ENCODE results near the gene MBTPS1.

Gene MBTPS1

DNA sequence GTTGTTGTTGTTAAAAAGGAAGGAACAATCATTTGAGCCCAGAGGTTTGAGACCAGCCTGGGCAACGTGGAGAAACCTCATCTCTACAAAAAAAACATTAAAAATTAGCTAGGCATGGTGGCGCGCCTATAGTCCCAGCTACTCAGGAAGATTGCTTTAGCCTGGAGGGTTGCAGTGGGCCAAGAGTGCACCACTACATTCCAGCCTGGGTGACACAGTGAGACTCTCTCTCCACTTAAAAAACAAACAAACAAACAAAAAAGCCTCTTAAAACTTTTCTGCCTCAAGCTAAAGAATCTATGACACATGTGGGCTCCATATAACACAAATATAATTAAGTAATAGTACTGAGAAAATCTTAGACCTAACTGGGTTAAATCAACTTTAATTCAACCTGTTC is 12.5 kb downstream of the MBTPS1 start:
- no peaks in the 10 kb centered on the region for H3K27me3 Mint-ChIP-seq
- H3K4me1 Mint-ChIP-seq: peaks cover 14% of the 10 kb centered on the region
- CTCF ChIA-PET: interaction anchor here (1.9 kb wide), 1 partner anchor 17 kb away, joined by 6 read pairs; no protein-coding TSS in a partner anchor
- peaks cover 16% of the 10 kb centered on the region for H3K36me3 Mint-ChIP-seq
- no peak for DNase-seq
- H3K9me3 Mint-ChIP-seq: no peaks in the 10 kb centered on the region
- H3K4me3 Mint-ChIP-seq: no peak overlapping the region
- H3K27ac Mint-ChIP-seq: no peak overlapping the region

DNA sequence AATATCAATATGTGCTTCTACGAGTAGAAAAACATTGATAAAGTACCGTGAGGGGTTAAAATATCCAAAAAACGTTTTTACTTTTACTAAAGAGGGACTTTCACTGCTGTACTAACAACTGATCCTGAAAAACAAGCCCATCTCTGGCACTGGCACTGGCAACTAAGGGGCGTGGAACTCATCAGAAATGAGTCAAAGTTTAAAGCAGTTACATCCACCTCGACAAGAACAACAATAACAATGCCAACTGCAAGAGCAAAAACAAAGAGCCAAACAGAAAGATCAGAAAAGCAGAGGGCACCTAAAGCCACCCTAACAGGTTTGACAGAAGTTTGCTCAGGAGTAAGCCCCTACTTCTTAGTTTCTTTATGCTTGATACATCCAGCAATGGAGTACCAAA is 13.1 kb downstream of the MBTPS1 start:
- Mint-ChIP-seq H3K4me1 (peaks cover 18% of the 10 kb centered on the region), H3K9me3 (no peaks in the 10 kb centered on the region), H3K36me3 (peaks cover 17% of the 10 kb centered on the region), H3K4me3 (no peak overlapping the region), H3K27me3 (no peaks in the 10 kb centered on the region), H3K27ac (no peak overlapping the region)
- CTCF ChIA-PET: no interaction called here
- DNase-seq: no peak

DNA sequence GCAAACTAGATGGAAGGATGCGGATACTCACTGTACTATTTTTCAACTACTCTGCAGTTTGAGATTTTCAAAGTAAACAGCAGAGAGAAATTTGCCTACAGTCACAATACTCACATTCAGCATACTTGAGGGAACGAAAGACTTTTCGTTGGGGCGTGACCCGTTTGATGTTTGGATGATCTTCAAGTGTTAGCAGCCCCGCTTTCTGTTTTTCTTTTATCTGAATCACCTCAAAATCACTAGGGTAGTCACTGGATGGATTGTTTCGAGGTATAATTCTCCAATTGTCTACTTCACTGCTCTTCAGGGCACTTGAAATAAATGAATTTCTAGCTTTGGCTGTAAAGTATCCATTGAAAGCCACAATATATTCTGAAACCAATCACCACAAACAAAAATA is 17.8 kb downstream of the MBTPS1 start:
- H3K4me3 Mint-ChIP-seq: no peak overlapping the region
- H3K36me3 Mint-ChIP-seq: peaks cover 44% of the 10 kb centered on the region
- no peaks in the 10 kb centered on the region for H3K27me3 Mint-ChIP-seq
- CTCF ChIA-PET: interaction anchor here (1.7 to 1.9 kb wide), 2 partner anchors 77 to 88 kb away, joined by 5 to 7 read pairs; partner anchors contain the start of gene TAF1C
- no peak overlapping the region for H3K27ac Mint-ChIP-seq
- H3K4me1 Mint-ChIP-seq: peaks cover 19% of the 10 kb centered on the region
- no peak for DNase-seq
- no peaks in the 10 kb centered on the region for H3K9me3 Mint-ChIP-seq

DNA sequence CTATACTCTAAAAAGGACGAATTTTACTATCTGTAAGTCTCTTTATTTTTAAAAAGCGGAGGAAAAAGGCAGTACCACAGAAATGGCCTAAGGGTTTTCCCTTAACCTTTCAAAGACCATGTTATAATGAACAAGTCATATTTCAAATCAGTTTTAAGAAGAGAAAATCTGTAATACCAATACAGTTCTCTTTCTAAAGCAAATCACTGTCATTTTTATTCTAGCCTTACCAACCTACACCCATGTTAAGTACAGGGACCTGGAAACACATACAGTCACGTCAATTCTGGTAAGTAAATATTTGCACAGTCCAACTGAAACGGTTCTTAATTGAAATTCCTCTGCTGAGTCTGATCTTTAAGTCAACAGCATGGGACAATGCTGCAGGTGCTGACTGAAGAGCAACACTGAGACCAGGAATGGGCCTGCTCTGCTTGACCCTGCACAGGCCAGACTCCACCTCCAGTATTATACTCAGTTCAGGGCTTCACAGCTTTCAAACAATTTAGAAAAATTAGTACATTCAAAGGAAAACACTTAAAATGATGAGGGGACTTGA is 20.2 kb downstream of the MBTPS1 start:
- Mint-ChIP-seq H3K4me1 (peaks cover 15% of the 10 kb centered on the region), H3K27me3 (no peaks in the 10 kb centered on the region), H3K9me3 (no peaks in the 10 kb centered on the region), H3K27ac (no peak overlapping the region), H3K4me3 (no peak overlapping the region), H3K36me3 (peaks cover 54% of the 10 kb centered on the region)
- CTCF ChIA-PET: interaction anchor here (1.1 kb wide), 1 partner anchor 79 kb away, joined by 3 read pairs; no protein-coding TSS in a partner anchor
- no peak for DNase-seq

DNA sequence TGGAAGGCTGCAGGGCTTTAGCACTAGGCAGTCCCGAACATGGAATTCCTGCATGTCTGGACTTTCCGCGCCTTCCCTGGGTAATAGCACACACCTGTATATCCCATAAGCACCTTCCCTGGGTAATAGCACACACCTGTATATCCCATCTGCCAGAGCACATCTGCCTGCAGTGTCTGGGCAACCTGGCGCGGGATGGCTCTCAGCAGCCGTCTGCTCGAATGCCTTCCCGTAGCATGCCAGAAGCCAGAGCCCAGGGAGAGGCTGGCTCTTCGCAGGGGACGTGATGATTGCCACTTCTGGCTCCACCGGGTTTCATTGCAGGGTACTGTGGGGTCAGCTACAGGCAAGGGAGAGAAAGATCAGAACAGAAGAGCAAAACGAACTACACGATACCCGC is 21.3 kb downstream of the MBTPS1 start:
- H3K36me3 Mint-ChIP-seq: peaks cover 59% of the 10 kb centered on the region
- no peak overlapping the region for H3K4me3 Mint-ChIP-seq
- peaks cover 18% of the 10 kb centered on the region for H3K4me1 Mint-ChIP-seq
- H3K9me3 Mint-ChIP-seq: no peaks in the 10 kb centered on the region
- H3K27ac Mint-ChIP-seq: no peak overlapping the region
- no peak for DNase-seq
- CTCF ChIA-PET: interaction anchor here (1.1 kb wide), 1 partner anchor 80 kb away, joined by 3 read pairs; no protein-coding TSS in a partner anchor
- no peaks in the 10 kb centered on the region for H3K27me3 Mint-ChIP-seq

DNA sequence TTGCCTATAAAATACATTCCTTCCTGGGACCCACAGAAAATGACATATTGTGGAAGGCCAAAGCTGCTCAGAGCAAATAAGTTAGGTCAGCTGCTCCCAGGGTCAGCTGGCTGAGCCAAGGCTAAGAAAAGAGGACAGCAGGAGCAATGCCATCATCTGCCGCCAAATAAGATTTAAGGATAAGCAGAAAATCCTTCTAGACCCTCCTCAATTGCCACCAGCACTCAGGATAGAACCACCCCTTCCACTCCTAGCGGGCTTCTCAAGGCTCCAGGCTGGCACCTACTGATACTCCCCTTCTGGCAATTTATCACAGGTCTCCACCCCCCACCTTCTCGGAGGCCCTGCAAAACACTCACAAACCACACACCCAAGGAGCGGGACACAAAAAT is 22.9 kb downstream of the MBTPS1 start:
- no peaks in the 10 kb centered on the region for H3K9me3 Mint-ChIP-seq
- no peaks in the 10 kb centered on the region for H3K27me3 Mint-ChIP-seq
- H3K27ac Mint-ChIP-seq: no peak overlapping the region
- no peak overlapping the region for H3K4me3 Mint-ChIP-seq
- H3K36me3 Mint-ChIP-seq: peaks cover 60% of the 10 kb centered on the region
- H3K4me1 Mint-ChIP-seq: peaks cover 20% of the 10 kb centered on the region
- CTCF ChIA-PET: no interaction called here
- no peak for DNase-seq

DNA sequence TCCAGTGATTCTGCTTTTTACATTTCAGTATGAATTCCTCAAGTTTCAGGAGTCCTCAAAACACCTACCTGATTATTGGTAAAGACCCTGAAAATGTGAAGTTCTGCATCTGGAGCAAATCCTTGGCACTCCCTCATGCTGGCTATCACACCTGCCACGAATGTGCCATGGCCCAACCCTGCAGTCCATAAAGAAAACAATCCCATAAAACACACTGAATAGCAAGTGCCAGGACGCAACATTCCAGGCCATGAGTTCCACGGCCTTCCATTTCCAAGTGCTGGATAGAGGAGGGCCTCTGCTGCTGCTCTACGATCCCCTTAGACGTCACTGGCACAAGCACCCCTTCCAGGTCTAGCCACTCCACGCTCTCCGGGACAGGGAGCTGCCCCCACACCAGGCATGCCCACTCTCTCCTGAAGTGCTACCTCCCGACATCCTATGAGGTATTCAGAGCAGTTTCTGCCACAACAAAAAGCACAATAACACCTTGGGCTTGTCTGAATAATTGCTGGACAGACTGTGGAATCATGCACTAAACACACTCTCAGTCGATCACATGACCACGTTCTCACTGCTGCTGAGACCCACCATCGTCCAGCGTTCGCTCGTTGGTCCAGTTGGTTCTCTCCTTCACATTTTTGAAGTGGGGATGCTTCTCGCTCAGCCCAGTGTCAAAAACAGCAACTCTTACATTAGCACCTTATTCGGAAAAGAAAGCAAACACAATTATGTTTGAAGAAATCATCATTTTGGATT is 23.4 kb downstream of the MBTPS1 start:
- H3K4me3 Mint-ChIP-seq: no peak overlapping the region
- no peak for DNase-seq
- peaks cover 24% of the 10 kb centered on the region for H3K4me1 Mint-ChIP-seq
- no peaks in the 10 kb centered on the region for H3K9me3 Mint-ChIP-seq
- peaks cover 62% of the 10 kb centered on the region for H3K36me3 Mint-ChIP-seq
- H3K27ac Mint-ChIP-seq: no peak overlapping the region
- no peaks in the 10 kb centered on the region for H3K27me3 Mint-ChIP-seq
- CTCF ChIA-PET: interaction anchor here (0.5 to 1.4 kb wide), 2 partner anchors 8 to 28 kb away, joined by 4 read pairs; no protein-coding TSS in a partner anchor

DNA sequence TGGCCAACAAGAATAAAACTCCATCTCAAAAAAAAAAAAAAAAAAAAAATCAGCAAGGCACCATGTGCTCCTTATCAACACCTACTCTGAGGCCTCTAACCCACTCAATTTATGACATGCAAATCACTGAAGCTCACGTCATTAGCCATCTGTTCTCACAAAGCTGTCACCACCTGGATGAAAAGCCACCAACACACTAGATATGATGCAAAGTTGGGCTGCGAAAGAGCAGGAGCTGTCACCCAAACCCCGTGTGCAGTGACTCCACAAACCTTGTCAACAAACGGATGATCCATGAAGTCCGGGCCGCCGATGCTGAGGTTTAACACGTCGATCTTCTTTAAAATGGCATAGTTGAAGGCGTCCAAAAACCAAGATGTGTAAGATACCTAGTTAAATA is 25.3 kb downstream of the MBTPS1 start:
- H3K27ac Mint-ChIP-seq: no peak overlapping the region
- H3K27me3 Mint-ChIP-seq: no peaks in the 10 kb centered on the region
- peaks cover 62% of the 10 kb centered on the region for H3K36me3 Mint-ChIP-seq
- no peaks in the 10 kb centered on the region for H3K9me3 Mint-ChIP-seq
- H3K4me1 Mint-ChIP-seq: peaks cover 42% of the 10 kb centered on the region
- DNase-seq: no peak
- no peak overlapping the region for H3K4me3 Mint-ChIP-seq
- CTCF ChIA-PET: interaction anchor here (0.6 to 1.4 kb wide), 3 partner anchors 10 to 712 kb away, joined by 3 to 4 read pairs (median 4); no protein-coding TSS in a partner anchor

DNA sequence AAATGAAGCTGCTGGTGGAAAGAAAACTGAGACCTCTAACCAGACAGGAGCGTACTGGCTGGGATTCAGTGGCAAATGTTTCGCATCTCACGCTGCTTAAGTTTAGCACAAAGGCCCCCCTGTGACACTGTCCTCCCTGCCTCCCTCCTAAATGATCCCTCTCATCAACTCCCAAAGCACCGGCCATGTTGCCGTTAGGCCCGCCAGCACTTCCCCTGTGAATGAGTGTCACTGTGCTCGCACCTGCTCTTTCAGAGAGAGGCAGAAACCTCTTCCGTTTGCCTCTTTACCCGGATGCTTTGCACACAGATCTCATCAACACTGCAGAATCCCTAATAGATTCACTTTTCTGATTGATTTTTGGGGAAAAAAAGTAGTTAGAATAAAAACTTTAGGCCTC is 26.5 kb downstream of the MBTPS1 start:
- no peaks in the 10 kb centered on the region for H3K9me3 Mint-ChIP-seq
- H3K27ac Mint-ChIP-seq: peak overlapping the region; percentile 83
- peaks cover 63% of the 10 kb centered on the region for H3K36me3 Mint-ChIP-seq
- H3K4me3 Mint-ChIP-seq: no peak overlapping the region
- peak; percentile 40 for DNase-seq
- H3K4me1 Mint-ChIP-seq: peaks cover 51% of the 10 kb centered on the region
- H3K27me3 Mint-ChIP-seq: no peaks in the 10 kb centered on the region
- CTCF ChIA-PET: interaction anchor here (7.4 kb wide), 1 partner anchor 84 kb away, joined by 123 read pairs; no protein-coding TSS in a partner anchor

DNA sequence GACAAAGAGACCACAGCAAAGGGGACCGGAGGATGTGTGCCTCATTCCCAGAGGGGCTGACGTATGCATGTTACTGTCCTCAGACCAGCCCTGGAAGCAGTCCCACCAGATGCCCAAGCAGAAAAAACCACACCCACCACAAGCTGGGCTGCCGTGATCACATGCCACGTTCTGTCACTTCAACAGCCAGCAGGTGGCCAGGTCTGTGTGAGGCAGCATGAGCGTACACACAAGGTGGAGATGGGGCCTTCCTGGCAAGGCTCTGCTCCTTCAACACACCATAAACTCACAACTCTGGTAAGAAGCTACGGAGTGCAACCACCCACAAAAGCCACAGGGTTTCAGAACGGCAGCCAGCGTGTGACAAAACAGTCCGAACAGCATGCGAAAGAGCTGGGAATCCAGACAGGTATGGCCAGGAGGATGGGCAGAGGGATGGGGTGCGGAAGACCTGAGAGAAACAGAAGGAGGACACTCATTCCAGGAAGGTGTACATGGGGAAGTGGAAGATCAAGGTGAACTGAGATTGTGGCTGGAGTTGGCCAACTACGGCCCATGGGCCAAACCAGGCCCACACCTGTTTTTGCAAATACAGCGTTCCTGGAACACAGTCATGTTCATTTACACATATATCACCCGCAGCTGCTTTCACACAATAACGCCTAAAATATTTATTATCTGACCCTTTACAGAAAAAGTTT is 27.9 kb downstream of the MBTPS1 start:
- DNase-seq: peak; percentile 78
- no peaks in the 10 kb centered on the region for H3K9me3 Mint-ChIP-seq
- peaks cover 54% of the 10 kb centered on the region for H3K36me3 Mint-ChIP-seq
- peak overlapping the region; percentile 84 for H3K27ac Mint-ChIP-seq
- peaks cover 56% of the 10 kb centered on the region for H3K4me1 Mint-ChIP-seq
- no peak overlapping the region for H3K4me3 Mint-ChIP-seq
- CTCF ChIA-PET: interaction anchor here (1.0 to 7.4 kb wide), 8 partner anchors 11 to 99 kb away, joined by 3 to 123 read pairs (median 7); partner anchors contain the start of genes MBTPS1 and TAF1C
- H3K27me3 Mint-ChIP-seq: no peaks in the 10 kb centered on the region

DNA sequence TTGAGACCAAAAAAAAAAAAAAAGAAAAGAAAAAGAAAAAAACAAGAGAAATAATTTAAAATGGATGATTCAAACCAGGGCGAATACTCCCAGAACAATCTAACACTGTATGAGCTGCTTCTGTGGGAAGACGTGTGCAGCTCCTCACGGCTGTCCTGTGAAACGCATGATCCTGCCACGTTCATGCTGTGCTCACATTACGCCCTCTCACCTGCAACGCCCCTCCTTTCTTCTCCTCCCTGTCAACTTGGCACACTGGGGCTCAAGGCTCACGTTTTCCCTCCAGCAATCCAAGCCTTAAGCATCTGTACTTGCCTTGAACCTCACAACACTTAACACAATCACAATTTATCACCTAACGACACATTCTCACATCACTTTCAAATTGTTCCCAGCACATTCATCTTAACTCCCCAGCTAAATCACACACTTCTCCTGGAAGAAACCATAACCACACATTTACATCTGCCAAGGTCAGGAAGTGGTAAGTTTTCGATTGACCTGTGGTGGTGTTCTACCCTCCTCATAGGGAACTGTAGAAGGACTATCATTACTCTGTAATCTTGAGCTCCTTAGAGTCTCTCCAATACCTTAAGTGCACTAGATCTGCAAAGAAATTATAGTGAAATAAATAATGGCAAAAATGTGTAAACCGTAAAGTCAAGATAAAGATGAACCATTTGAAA is 29.1 kb downstream of the MBTPS1 start:
- no peak for DNase-seq
- no peak overlapping the region for H3K27ac Mint-ChIP-seq
- H3K4me1 Mint-ChIP-seq: peaks cover 56% of the 10 kb centered on the region
- no peaks in the 10 kb centered on the region for H3K27me3 Mint-ChIP-seq
- CTCF ChIA-PET: interaction anchor here (0.7 to 7.4 kb wide), 10 partner anchors 18 to 261 kb away, joined by 3 to 123 read pairs (median 6); partner anchors contain the start of genes MBTPS1, OSGIN1 and TAF1C
- H3K36me3 Mint-ChIP-seq: peaks cover 49% of the 10 kb centered on the region
- H3K4me3 Mint-ChIP-seq: no peak overlapping the region
- H3K9me3 Mint-ChIP-seq: no peaks in the 10 kb centered on the region

DNA sequence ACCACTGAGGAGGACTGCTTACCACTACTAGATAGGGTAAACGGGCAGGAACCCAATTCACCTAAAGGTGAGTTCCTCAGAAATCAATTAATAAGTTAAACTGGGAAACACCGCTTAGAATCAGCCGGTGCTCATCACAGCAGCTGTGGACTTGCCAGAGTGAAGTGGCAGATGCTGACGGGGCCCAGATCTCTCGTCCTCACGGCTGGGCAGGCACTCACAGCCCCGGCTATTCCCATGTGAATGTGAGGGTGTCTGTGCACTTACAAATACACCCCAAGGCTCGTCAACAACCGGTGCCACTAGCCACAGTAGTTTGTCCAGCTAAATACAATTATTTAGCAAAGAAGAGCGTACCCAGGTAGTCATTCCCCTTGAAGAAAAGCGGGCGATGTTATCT is 29.7 kb downstream of the MBTPS1 start:
- Mint-ChIP-seq H3K27ac (no peak overlapping the region), H3K36me3 (peaks cover 50% of the 10 kb centered on the region)

DNA sequence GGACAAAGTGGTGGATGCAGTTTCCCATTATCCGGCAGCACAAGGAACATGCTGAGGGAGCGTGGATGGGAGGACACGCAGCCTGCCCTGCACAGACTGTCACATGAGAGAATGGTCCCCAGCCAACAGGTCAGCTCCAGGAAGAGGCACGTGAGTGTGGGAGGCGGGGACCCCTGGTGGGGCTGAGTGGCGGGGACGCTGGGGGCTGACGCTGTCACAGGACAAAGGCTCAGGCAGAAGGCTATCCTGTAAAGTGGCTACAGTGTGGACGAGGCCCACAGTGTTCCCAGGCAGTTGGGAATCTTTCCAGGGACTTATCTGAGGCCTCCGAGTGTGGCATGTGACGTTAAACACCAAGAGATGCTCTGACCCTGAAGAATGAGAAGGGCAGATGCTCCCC is 30.4 kb downstream of the MBTPS1 start:
- Mint-ChIP-seq H3K9me3 (no peaks in the 10 kb centered on the region), H3K36me3 (peaks cover 51% of the 10 kb centered on the region), H3K4me1 (peaks cover 56% of the 10 kb centered on the region), H3K4me3 (no peak overlapping the region), H3K27ac (peak overlapping the region; percentile 42), H3K27me3 (no peaks in the 10 kb centered on the region)
- CTCF ChIA-PET: interaction anchor here (0.9 to 7.4 kb wide), 8 partner anchors 11 to 640 kb away, joined by 3 to 123 read pairs (median 4); partner anchors contain the start of gene TAF1C
- no peak for DNase-seq

More for the DNA sequence above, 29.7 kb downstream of the MBTPS1 start:
- no peaks in the 10 kb centered on the region for H3K9me3 Mint-ChIP-seq
- CTCF ChIA-PET: interaction anchor here (1.1 to 7.4 kb wide), 10 partner anchors 18 to 133 kb away, joined by 3 to 123 read pairs (median 6); partner anchors contain the start of genes MBTPS1, OSGIN1 and TAF1C
- no peak for DNase-seq
- H3K27me3 Mint-ChIP-seq: no peaks in the 10 kb centered on the region
- peaks cover 56% of the 10 kb centered on the region for H3K4me1 Mint-ChIP-seq
- H3K4me3 Mint-ChIP-seq: no peak overlapping the region

All from activated naive CD4-positive, alpha-beta T cell treated with anti-CD3 and anti-CD28 coated beads, Interleukin-2, amount 10 ng/mL, durations not matched to agents 7 days and 5 days (primary cell).